HG03280 (cell line): ENCODE measurements around the gene PMVK.
A peak's percentile ranks its signal among the peaks of the same experiment; 100 is the strongest.

ENCODE experiments used
- ATAC-seq: cut with Tn5 transposase; IDR thresholded peaks from one replicate; pipeline ENCODE4 v1.9.1; 2021; ENCODE audit warnings: mild to moderate bottlenecking, moderate library complexity; ENCODE audit not compliant: unreplicated experiment

PMVK gene

GRCh38 chr1:154951901-154952657 lies 15.6 kb upstream of the PMVK start:
- ATAC-seq = no peak

DNA sequence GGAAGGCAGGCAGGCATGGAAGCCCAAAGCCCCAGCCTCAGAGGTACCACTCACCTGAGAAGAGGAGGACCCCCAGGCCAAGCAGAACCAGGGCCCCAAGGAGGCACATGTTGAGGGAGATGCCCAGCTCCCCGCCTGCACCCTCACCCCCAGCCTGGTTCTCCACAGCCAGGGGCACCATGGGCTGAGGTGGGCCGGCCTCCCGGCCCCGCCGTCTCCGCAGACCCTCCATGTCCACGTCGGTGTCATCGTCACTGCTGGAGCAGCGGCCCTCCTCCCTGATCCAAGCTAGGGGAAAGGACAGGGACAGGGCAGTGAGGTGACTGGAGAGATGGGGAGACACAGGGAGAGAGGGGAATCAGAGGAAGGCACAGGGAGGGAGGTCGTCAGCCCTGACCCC lies 11.6 kb upstream of the PMVK start:
- no peak for ATAC-seq

DNA sequence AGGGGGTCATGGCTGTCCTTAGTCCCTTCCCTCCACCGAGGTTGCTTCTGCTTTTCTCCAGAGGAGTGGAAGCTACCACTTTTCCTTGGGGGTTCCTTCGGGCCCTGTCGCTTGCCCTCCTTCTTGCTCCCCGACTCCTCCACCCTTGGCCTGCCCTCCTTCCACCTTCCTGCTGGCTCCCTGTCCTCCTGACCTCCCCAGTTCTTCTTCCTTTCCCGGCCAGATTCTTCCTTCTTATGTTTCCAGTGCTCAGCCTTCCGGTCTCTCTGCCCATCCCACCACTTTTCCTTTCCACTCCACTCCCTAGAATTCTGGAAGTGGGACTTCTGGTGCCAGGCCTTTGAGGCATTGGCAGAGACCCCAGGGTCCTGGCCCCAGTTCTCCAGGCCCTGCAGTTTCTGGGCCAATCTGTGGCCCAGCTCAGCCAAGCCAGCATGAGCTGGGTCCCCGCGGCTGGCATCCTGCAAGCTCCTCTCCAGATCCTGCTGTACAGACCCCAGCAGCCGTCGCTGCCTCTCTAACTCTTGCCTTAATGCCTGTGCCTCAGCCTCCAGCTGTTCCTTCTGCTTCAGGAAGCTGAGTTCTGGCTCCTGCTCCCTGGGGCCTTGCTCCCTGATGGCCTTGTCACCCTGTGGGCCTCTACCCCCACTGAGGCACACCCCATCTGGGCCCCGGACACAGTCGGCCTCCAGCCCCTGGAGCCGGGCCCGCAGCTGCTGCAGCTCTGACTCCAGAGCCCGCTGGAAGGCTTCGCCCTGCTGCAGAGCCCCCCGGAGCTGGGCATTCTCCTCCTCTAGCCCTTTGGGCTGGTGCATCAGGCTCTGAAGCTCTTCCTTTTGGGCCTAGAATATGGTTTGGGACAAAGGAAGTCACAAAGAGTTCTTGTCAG lies 9.7 kb upstream of the PMVK start:
- no peak for ATAC-seq

GRCh38 chr1:154945160-154945961 lies 8.8 kb upstream of the PMVK start:
- ATAC-seq = no peak

DNA sequence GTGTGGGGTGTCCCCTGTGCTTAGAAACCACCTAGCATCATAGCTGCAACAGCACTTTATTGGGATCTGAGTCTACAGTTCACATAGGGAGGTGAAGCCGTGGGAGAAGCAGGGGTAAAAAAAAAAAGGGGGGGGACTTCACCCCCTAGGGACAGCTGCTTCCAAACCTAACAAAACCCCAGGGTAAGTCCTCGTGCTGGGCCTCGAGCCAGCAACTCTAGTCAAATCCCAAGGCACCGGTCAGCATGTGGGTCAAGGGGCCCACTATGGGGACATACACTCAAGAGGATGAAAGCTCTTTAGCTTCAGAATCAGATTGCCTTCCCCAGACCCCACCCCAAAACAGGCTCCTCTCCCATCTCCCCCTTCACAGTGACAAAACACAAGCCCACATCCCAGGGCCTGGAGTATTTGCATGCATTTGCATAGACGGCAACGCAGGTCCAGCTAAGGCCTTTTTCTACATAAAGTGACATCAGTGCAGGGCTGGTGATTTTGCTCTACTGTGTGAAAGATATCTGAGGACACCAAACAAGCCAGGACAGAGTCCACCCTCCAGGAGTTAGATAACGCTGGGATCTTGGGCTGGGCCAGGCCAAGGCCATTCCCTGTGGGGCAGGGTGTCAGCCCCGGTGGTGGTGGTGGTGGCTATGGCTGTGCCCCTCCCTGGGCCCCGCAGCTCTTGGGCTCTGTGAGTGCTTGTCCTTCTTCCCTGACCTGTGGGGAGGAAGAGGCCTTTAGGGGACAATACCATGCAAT lies 8.1 kb upstream of the PMVK start:
- ATAC-seq = no peak

GRCh38 chr1:154943649-154944400 lies 7.3 kb upstream of the PMVK start:
- ATAC-seq = no peak

GRCh38 chr1:154941333-154942013 lies 5.0 kb upstream of the PMVK start:
- ATAC-seq = no peak

DNA sequence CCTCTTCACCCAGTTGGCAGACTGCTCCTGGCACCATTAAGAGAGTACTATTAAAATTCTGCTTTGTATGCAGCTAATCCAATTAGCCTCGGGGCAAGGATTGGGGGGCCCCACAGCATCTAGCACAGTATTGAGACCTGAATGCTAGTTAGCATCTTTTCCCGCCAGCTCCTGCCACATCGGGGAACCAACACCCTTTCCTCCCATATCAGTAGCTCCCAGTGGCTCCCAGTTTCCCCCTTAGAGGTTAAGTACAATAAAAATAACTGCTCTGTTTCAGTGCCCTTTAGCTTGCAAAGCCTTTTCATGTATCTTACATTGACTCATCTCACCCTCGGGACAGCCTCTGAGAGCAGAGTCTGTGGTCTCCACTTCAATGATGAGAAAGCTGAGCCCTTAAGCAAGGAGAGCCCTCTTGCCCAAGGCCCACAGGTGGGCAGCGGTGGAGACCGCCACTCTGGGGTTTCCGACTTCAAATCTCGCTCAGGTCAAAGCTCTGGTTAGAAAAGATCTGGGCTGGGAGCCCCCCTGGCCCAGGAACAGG lies 4.2 kb upstream of the PMVK start:
- ATAC-seq = no peak

DNA sequence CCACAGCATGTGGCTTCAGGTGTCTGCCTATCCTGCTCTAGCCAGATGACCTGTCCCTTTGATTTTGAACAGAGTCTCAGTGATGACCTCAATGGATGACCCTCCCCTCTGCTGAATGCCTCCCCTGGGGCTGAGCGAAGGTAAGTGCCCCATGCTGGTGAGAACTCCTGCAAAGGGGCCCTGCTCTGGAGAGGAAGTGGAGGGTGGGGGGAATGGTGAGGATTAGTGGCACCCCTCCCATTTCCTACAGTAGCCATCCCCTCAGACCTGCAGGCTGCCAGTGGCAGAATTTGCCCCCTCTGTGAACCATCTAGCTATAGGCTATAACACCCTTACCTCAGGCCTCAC lies 3.7 kb upstream of the PMVK start:
- ATAC-seq = no peak

- ATAC-seq = no peak
These were observed 2.3 kb upstream of the PMVK start for GRCh38 chr1:154938604-154939399.

DNA sequence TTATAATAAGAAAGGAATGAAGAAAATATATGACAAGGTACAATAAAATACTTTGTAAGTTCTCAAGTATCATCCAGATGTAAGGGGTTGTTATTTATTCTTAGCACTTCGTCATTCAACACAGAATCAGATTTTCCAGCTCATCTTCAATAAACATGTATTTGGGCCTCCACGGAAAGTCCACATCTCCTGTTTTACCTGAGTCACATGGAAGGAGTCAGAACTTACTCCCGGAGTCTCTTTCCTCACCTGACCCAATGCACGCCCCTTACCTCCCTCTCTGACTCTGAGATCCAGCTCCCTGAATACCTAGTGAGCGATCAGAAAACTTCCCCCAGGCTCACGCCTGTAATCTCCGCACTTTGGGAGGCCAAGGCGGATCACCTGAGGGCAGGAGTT lies 1.5 kb upstream of the PMVK start:
- no peak for ATAC-seq

GRCh38 chr1:154937085-154937987 lies 817 bp upstream of the PMVK start:
- ATAC-seq = peak; percentile 62

DNA sequence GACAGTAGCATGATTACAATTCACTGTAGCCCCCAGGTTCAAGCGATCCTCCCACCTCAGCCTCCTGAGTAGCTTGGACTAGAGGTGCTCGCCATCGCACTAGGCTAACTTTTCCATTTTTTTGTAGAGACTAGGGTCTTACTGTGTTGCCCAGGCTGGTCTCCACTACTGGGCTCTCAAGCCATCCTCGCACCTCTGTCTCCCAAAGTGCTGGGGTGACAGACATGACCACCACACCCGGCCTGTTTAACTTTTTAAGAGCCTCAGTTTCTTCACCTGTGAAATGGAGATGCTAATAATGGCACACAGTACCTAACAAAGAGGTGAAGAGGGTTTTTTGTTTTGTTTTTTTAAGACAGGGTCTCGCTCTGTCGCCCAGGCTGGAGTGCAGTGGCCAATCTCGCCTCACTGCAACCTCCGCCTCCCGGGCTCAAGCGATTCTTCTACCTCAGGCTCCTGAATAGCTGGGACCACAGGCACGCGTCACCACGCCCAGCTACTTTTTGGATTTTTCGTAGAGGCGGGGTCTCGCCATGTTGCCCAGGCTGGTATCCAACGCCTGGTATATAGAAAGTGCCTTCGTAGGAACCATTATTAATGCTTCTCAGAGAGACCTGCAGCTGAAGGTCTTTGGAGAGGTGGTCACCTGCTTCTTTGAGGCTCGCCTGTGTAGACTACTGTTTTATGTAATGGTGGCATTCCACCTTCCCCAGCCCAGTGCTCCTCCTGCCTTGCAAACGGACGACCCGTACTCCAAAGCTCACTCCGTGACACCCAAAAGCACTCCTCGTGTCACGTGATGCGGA lies 567 bp downstream of the PMVK start:
- ATAC-seq = no peak

GRCh38 chr1:154934358-154934948 lies 2.1 kb downstream of the PMVK start:
- no peak for ATAC-seq

DNA sequence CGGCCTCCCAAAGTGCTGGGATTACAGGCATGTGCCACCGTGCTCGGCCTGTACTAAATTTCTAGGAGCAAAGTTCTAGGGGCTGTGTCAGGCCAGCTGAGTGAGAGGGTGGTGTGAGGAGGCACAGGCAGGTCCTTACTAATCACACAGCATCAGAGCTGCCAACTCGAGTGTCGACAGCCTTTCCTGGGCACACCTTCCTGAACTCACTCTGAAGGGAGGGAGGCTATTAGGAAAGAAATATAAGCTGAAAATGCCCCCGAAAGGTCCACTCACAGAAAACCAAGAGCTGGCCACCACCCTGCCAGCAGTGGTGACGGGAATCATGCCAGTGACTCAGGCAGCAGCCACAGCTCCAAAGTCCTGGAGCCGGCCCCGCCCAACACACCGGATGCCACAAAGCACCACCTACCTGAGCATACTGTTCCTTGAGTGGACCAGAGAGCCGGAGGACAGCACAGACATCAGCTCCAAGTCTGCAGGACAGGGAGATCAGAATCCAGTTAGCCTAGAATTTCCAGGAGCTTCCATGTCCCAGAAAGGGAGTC lies 4.5 kb downstream of the PMVK start:
- ATAC-seq = no peak

DNA sequence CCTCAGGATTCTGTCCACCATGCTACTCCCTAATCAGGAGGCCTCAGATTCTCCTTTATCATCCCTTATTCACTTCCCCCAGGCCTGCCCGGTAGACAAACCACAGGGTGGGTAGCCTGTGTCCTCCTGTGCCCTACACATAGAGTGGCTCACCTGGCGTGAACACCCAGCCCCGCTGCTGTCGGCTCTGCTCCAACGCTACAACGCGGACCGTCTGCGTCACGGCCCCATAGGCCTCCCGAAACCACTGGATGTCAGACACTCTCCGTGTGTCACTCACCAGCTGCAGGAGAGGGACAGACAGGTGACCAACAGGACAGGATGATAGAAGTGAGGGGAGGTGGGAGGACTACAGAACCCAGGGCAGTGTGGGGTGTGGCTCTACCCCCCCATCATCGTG lies 10.3 kb downstream of the PMVK start:
- no peak for ATAC-seq
